BJ (cell line): Measurements from ENCODE around the gene HOXC13. TPM values are rescaled to one million over a fixed set of nuclear protein-coding genes. Genes with fewer than 3 reads are reported as not detected.

Source experiments
- CTCF ChIA-PET: fragments of 350-600 bp; formaldehyde crosslinking; extraction: SDS; loops from one replicate; lab custom pipeline; 2021; ENCODE audit warnings: antibody characterized with exemption, inconsistent platforms; lab: Yijun Ruan, JAX
- POLR2A ChIA-PET: fragments of 300-600 bp; sonication (Branson Sonifier 250); formaldehyde crosslinking; extraction: SDS; loops from one replicate; lab custom pipeline; 2021; ENCODE audit warnings: antibody characterized with exemption; lab: Charles Lee
- DNase-seq: peaks from one replicate; pipeline ENCODE4 v3.0.0-alpha.2; 2011; ENCODE audit warnings: low read depth
- H3K27me3 ChIP-seq: 2 replicates; pipeline ENCODE4 v1.6.0; 2011; ENCODE audit warnings: low read length; ENCODE audit not compliant: control insufficient read depth, insufficient read depth
- H3K36me3 ChIP-seq: 2 replicates; pipeline ENCODE4 v1.5.1; 2011; ENCODE audit warnings: low read length; ENCODE audit not compliant: control insufficient read depth, insufficient read depth
- H3K4me3 ChIP-seq: 2 replicates; pipeline ENCODE4 v1.5.1; 2011; ENCODE audit warnings: low read depth, mild to moderate bottlenecking, control low read depth, low read length
- CTCF ChIP-seq: IDR thresholded peaks from 2 replicates; pipeline ENCODE4 v1.5.1; 2011; ENCODE audit warnings: low read depth, mild to moderate bottlenecking, control low read depth, inconsistent platforms, low read length, moderate library complexity; ENCODE audit not compliant: insufficient read depth
- polyA plus RNA-seq: library from polyadenylated mRNA; depleted of rRNA; stranded (reverse); fragments of >200 nt; gene quantifications from 2 replicates; pipeline ENCODE4 v1.2.3, GENCODE V29; 2011

The HOXC13 gene
- polyA plus RNA-seq, 1 experiment = 1.0 TPM

- DNase-seq = no peak
- Histone ChIP-seq H3K36me3 (no peaks in the 10 kb centered on the region; the same call in 1 of the 2 replicates), H3K27me3 (peaks cover 3% of the 10 kb centered on the region; the same call in 1 of the 2 replicates), H3K4me3 (peak overlapping the region; percentile 60)
- ChIA-PET POLR2A (no interaction called here), CTCF (interaction anchor here (0.8 to 5.8 kb wide), 28 partner anchors 10 to 418 kb away, joined by 3 to 90 read pairs (median 6); partner anchors contain the start of genes HOXC5, HOXC8 and HOXC9)
- no peak for TF ChIP-seq CTCF
Observed at GRCh38 chr12:53985994-53986685, 47.5 kb downstream of the HOXC13 start.

- no peaks in the 10 kb centered on the region; the same call in 1 of the 2 replicates for H3K36me3 ChIP-seq
- peak overlapping the region; percentile 60 for H3K4me3 ChIP-seq
- ChIA-PET CTCF (interaction anchor here (0.9 to 5.8 kb wide), 12 partner anchors 13 to 240 kb away, joined by 3 to 90 read pairs (median 11); partner anchors contain the start of genes HOXC5, HOXC8 and HOXC9), POLR2A (no interaction called here)
- no peak for TF ChIP-seq CTCF
- peaks cover 5% of the 10 kb centered on the region; the same call in 1 of the 2 replicates for H3K27me3 ChIP-seq
- no peak for DNase-seq
Observed at GRCh38 chr12:53986686-53987483, 48.3 kb downstream of the HOXC13 start.

- no peak for DNase-seq
- ChIA-PET POLR2A (interaction anchor here (0.6 kb wide), 1 partner anchor 21 kb away, joined by 5 read pairs; the partner anchor contains the start of gene HOXC8), CTCF (interaction anchor here (1.0 to 5.8 kb wide), 13 partner anchors 12 to 241 kb away, joined by 3 to 90 read pairs (median 8); partner anchors contain the start of genes HOXC8 and HOXC9)
- H3K4me3 ChIP-seq = no peak overlapping the region
- TF ChIP-seq CTCF = no peak
- peaks cover 6% of the 10 kb centered on the region; the same call in 1 of the 2 replicates for H3K27me3 ChIP-seq
- no peaks in the 10 kb centered on the region; the same call in 1 of the 2 replicates for H3K36me3 ChIP-seq
Observed at GRCh38 chr12:53987787-53988230, 49.2 kb downstream of the HOXC13 start.

- ChIA-PET CTCF (interaction anchor here (0.7 to 5.8 kb wide), 14 partner anchors 8 to 275 kb away, joined by 3 to 90 read pairs (median 4); partner anchors contain the start of genes HOXC8 and HOXC9), POLR2A (interaction anchor here (0.6 kb wide), 1 partner anchor 20 kb away, joined by 5 read pairs; the partner anchor contains the start of gene HOXC8)
- no peak for TF ChIP-seq CTCF
- Histone ChIP-seq H3K27me3 (peaks cover 9% of the 10 kb centered on the region), H3K4me3 (no peak overlapping the region), H3K36me3 (no peaks in the 10 kb centered on the region; the same call in 1 of the 2 replicates)
- no peak for DNase-seq
Observed at GRCh38 chr12:53988541-53989226, 50.1 kb downstream of the HOXC13 start.
